GM18861 (cell line): Measurements from ENCODE around the gene PARD6B.
"Not testable (repeated sequence)": the region's sequence is repeated elsewhere in the genome, so short reads cannot be mapped to it uniquely, and the experiment has no call there.

Experiments
- ATAC-seq: cut with Tn5 transposase; IDR thresholded peaks from one replicate; pipeline ENCODE4 v1.9.1; 2021; ENCODE audit not compliant: unreplicated experiment

PARD6B gene

DNA sequence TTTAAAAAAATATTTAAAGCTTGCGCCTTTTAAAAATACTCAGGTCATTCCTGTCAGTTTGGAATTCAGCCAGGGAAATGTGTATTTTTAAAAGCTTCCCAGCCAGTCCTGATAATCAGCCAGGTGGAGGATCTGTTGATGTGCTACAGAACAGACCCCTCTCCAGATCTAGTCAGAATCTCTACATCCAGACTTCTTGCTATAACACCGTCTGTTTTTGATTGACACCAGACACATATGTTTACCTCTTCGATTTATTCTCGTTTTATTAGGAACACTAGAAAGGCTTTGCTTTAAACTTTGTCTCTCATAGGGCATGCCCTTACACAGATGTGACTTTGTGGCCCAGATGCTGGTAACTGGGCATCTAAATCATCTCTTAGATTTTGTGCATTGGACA lies 11.7 kb downstream of the PARD6B start:
- no peak for ATAC-seq

DNA sequence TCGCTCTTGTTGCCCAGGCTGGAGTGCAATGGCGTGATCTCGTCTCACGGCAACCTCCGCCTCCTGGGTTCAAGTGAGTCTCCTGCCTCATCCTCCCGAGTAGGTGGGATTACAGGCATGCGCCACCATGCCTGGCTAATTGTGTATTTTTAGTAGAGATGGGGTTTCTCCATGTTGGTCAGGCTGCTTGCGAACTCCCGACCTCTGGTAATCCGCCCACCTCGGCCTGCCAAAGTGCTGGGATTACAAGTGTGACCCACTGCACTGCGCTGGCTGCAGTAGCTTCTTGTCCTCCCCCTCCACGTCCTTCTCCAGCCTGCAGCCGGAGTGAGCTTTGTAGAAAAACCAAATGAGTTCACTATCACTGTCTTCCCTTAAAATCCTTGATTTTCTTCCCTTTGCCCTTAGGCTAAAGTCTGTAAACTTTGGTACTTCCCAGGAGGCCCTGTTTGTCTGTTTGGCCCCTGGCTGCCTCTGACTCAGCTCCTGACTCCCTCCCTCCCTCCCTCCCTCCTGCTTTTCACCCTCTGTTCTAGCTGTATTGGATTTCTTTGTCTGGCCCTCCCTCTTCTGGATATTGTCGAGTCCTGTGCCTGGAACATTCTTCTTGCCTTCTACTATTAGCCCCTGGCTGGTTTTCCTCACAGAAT lies 12.9 kb downstream of the PARD6B start:
- ATAC-seq = no peak

DNA sequence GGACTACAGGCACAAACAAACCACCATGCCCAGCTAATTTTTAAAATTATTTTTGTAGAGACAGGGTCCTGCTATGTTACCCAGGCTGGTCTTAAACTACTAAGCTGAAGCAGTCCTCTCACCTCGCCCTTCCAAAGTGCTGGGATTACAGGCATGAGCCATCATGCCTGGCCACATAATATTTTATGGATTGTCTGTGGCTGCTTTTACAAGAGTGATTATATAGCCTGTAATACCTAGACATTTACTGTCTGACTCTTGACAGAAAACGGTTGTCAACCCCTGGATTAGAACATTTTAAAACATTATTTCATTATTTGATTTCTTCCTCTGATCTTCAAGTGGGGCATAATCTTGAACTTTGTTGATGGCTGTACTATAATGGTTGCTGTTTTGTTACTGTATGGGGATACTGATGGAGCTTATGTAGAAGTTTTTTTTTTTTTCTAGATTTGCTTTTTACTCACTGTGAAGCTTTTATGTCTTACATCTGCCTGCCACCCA lies 14.3 kb downstream of the PARD6B start:
- no peak for ATAC-seq

DNA sequence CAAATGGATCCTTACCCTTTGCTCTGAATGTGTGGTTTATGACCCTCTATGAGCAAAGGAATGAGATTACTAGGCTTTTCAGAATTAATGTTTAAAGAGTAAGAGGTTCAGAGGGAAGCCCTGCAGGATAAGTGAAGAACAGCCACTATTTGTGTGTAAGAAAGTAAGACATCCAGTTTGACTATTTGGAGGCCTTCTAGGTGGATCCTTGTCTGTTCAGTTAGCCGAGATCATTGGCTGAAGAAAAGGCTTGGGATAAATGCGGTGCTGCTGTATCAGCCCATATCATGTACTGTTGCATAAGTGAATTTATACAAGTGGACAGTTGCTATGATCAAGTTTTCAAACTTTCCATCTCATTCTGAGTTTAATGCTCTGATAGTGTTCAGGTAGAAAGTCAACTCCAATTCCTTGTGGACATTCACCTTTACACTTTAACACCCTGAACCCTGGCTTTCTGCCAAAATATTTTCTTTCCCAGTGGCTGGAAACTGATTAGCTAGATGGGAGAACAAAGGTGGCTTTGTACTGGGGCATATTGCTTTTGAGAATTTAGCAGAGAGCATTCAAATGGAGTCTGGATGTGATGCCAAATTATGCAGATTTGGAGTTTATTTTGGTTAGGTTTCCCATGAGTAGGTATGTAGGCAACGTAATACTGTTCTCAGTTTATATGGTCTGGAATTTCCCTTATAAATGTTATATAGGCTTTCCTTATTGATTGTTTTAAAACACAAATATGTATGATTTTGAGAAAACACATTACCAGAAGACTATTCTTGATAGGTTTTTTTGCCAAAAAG lies 15.0 kb downstream of the PARD6B start:
- no peak for ATAC-seq

DNA sequence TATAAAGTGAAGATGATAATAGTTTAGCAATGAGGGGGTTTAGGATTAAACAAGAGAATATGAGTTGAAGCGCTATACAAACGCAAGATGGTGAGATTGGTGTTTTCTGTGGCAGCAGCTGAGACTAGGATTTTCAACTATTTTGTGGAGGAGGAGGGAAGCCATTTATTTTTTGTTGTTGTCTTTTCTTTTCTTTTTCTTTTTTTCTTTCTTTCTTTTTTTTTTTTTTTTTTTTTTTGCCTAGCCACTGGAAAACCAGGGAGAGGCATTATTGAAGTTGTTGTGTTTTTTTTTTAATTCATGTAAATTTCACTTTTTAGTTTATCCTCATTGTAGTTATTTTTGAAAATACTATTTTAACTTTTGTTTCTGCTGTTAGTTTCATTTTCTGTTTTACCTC lies 15.9 kb downstream of the PARD6B start:
- no peak for ATAC-seq

DNA sequence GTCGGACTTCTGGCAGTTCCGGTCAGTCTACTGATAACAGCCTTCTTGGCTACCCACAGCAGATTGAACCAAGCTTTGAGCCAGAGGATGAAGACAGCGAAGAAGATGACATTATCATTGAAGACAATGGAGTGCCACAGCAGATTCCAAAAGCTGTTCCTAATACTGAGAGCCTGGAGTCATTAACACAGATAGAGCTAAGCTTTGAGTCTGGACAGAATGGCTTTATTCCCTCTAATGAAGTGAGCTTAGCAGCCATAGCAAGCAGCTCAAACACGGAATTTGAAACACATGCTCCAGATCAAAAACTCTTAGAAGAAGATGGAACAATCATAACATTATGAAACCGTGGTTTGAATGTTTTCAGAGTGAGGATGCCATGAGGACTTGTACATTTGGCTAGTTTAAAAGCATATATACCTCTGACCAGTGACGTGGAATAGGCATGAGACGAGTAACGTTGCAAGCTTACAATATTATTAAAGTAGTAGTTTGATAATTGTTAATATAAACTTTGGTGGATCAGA lies 18.8 kb downstream of the PARD6B start:
- no peak for ATAC-seq

DNA sequence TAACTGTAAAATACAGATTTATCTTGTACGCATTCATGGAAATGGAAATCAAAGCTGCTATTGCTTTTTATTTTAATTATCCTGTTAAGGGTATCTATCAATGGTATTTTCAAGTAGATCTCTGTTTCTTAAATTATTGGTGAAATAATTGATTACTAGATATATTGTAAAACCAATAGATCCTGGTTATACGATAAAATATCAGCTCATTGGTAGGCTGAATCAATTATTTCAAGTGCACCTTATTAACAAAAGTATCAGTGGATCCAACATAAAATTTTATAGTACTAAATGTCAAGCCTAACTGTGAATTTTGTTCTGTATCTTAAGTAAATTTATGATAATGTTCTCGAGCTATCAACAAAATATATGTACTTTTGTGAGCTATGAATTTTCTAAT lies 21.8 kb downstream of the PARD6B start:
- ATAC-seq = no peak

DNA sequence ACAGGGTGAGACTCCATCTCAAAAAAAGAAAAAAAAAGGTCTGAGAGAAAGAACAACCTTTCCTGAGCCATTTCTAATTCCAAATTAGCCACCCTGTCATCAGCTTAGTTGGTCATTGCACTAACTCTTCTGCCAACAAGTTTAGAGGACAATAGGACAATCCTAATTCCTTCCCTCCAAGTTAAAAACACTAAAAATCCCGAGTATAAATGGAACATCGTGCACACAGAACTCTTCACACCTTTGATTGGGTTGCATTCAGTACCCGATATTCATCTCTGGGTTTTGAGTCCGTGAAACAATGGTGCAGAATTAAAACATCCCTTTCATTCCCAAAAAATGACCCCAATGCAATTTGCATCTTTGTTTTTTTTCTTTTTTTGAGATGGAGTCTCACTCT lies 23.0 kb downstream of the PARD6B start:
- no peak for ATAC-seq

DNA sequence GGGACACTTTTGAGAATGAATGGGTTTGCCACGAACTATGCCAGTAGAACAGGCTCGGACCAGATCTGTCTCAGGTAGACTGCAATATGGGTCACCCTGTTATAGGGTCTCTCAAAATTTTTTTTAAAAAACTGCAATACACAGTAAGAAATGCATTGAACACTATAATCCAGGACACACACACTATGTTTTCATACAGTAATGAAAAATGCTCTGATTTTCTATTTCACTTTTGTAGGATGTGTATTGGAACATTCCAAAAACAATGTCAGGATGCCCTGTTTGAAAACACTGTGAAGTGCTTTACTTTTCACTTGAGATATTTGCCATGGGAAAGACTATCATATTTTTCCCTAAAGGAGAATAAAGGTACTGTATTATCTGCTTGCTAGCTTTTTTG lies 25.1 kb downstream of the PARD6B start:
- ATAC-seq = no peak

DNA sequence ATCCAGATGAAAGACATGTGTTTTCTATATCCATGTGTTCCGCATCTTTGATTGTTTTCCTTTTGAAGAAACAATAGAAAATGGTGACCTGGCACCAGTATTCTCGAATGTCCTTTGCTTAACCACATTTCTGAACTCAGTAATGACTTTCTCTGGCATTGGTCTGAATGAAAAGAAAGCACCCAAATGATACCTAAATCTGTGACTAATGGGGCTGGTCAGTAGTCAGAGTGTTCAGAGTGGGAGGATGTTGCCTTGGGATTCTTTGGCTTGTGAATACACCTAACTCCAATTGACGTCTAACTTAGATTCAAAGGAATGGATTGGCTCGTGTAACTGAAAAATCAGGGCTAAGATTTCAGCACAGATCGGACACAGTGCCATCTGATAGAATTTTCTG lies 27.1 kb downstream of the PARD6B start:
- no peak for ATAC-seq

DNA sequence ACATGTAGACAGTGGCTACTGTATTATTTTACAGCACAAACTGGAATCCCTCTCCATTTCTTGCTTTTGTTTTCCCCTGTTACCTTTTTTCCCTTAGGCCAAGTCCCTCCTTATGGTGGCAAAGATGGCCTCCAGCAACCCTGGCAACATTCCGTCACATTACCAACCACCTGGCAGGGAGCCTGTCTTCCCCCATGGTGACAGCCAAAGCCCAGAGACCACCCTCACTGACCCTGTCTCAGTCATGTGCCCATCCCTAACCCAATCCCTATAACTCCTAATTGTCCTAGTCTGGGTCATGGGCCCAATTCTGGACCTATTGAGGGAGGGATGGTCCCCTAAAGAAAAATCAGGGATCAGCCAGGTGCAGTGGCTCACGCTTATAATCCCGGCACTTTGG lies 27.6 kb downstream of the PARD6B start:
- ATAC-seq = no peak

DNA sequence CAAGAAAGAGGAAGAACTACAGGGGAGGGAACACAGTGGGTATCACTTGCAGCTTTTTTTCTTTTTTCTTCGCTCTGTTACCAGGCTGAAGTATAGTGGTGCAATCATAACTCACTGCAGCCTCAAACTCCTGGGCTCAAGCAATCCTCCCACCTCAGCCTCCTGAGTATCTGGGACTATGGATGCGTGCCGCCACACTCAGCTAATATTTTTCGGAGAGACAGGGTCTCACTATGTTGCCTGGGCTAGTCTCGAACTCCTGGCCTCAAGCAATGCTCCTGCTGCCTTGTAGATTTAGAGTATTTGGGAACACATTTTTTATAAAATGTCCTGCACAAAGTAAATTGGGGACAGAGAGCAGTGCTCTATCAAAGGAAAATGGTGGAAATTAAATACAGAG lies 28.3 kb downstream of the PARD6B start:
- ATAC-seq = no peak

DNA sequence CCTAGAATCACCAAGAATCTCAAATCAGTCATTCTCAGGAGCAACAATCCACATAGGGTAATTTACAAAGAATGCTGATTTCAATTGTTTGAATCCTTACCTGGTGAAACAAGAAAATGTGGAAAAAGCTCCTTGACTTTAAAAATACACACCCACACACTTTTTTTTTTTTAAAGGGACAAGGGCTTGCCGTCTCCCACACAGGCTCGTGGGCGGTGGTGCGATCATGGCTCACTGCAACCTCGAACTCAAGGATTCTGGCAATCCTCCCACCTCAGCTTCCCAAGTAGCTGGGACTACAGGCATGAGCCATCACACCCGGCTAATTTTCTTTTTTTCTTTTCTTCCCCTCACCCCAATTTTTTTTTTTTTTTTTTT lies 30.7 kb downstream of the PARD6B start:
- ATAC-seq = no peak

DNA sequence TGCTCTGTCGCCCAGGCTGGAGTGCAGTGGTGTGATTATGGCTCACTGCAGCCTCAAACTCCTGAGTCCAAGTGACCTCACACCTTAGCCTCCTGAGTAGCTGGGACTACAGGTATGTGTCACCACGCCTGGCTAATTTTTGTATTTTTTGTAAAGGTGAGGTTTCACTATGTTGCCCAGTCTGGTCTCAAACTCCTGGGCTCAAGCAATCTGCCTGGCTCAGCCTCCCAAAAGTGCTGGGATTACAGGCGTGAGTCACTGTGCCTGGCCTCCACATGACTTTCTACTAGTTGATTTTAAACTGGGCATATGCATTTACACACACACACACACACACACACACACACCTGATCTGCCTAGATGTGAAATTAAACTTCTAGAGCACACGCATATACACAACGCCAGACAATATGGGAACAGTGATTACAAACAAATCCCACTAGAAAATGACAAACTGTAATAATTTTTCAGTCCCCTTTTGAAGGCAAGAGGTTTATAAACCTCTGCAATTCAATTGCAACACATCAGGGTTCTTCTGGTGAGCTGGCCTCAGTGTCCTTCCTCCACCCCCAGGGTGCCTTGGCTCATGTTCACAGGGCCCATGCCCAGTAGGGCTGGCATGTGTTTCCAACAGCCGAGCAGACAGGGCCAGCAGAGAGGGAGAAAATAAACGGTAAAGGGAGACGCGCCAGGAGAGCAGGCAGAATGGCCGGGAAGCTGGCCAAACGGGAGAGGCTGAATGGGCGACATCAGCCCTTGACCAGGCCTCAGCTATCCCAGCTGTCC lies 31.2 kb downstream of the PARD6B start:
- no peak for ATAC-seq

DNA sequence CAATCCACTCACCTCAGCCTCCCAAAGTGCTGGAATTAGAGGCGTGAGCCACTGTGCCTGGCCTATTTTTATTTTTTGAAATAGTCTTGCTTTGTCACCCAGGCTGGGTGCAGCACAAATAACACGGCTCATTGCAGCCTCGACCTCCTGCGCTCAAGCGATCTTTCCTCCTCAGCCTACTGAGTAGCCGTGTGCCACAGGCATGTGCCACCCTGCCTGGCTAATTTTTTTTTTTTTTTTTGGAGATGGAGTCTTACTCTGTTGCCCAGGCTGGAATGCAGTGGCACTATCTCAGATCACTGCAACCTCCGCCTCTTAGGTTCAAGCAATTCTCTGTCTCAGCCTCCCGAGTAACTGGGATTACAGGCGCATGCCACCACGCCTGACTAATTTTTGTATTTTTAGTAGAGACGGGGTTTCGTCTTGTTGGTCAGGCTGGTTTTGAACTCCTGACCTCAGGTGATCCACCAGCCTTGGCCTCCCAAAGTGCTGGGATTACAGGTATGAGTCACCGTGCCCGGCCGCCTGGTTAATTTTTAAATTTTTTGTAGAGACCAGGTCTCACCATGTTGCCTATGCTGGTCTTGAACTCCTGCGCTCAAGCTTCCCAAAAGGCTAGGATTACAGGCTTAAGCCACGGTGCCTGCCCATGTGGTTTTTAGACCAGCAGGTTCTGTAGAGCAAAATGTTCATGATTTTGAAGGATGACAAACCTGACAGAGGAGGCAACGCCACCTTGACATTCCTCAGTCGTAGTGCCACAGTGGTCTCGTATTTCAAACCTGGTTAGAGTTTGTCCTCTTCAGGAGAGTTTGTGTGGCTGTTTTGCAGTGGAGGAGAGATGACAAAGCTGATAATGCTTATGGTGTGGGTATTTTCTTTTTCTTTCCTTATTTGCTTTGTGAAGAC lies 32.4 kb downstream of the PARD6B start:
- not testable (repeated sequence) for ATAC-seq

DNA sequence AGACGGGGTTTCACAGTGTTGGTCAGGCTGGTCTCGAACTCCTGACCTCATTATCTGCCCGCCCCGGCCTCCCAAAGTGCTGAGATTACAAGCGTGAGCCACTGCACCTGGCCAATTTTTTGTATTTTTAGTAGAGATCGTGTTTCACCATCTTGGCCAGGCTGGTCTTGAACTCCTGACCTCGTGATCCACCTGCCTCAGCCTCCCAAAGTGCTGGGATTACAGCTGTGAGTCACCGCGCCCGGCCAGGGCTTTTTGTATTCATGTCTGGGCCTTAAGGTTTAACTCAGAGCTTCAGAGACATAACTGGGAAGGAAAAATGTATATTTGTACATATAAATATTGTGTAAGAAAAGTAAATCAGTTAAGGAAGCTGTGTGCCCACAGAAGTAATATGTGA lies 33.9 kb downstream of the PARD6B start:
- not testable (repeated sequence) for ATAC-seq

DNA sequence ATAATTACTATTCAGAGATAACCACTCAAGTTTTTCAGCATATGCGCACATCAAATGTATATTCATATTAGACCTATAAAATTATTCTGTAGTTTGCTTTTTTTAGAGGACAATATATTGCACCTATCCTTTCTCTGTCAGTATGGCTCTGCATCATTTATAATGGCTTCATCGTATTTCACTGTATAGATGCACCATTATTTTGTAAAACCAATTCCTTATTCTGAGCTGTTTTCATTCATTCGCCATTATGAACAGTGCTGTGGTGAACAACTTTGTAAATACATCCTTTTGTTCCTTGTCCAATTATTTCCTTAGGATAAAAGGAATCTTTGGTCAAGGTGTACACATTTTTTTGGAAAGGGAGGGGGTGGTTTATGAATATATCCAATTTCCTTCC lies 34.3 kb downstream of the PARD6B start:
- ATAC-seq = no peak

DNA sequence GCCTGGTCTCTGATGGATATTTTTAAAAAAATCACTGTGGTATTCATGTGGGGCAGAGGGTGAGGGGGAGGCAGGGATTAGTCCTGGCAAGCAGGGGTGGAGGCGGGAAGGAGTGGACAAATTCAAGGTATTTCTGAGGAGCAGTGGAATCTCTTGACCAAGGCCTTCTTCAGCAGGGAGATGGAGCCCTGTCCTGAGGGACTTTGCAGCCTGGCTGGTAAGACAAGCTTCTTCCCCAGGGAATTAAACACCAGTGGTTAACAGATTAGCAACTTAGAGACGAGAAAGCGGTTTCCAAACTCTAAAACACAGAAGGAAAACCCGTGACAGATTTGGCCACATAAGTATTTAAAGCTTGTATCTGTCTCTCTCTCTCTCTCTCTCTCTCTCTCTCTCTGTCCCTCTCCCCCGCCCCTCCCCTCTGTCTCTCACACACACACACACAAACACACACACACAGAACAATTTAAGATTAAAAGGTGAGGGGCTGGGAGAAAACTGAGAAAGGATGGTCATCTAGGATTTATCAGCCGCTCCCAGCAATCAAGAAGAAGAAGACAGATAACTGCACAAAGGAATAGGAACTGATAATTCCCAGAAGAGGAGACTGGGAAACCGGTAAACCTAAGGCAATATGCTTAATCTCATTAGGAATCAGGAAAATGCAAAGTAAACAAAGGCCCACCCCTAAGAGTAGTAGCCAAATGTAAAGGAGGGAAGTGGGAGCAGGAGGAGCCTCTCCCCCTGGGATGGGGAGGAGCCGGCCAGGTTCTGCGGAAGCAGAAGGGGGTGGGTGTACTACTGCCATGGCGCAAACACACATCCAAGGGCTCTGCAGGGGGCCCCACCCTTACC lies 35.8 kb downstream of the PARD6B start:
- not testable (repeated sequence) for ATAC-seq

DNA sequence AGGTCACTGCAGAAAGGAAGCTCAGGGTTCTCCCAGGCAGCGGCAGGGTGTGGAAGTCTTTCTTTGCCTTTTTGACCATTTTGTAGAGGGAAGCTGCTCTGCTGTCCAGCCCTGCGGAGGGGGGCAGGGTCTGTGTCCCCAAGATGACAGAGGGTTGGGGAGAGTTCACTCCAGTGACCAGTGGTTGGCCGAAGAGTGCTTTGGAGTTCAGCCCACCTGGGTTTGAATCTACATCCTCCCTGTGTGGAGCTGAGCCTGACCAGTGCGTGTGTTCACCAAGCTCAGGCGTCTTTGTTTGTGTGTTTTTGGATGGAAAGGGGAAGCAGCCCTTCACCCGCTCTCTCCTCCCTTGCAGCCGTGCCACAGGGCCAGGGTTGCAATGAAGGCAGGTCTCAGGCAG lies 37.6 kb downstream of the PARD6B start:
- not testable (repeated sequence) for ATAC-seq
